Measurements from ENCODE around the gene RFC4. TPM values are rescaled to one million over a fixed set of nuclear protein-coding genes. Genes with fewer than 3 reads are reported as not detected.

RFC4 gene
- total RNA-seq, 2 experiments from 2014 or later, result 114 to 118 TPM

GRCh38 chr3:186754871-186755270, 51.4 kb downstream of the RFC4 start:
- no peak for DNase-seq (ENCODE audit: low spot score)
- Histone ChIP-seq H3K9me3 (ENCODE audit: low read length) (no peaks in the 10 kb centered on the region), H3K27ac (ENCODE audit: low read depth, low read length, poor library complexity, severe bottlenecking) (no peak overlapping the region), H3K4me3 (ENCODE audit: low read depth, low read length, poor library complexity, severe bottlenecking) (no peak overlapping the region), H3K9me2 (ENCODE audit: insufficient read depth, low read length) (no peaks in the 10 kb centered on the region), H3K4me1 (ENCODE audit: insufficient read depth, low read length, poor library complexity, severe bottlenecking) (no peaks in the 10 kb centered on the region), H2AFZ (ENCODE audit: low read length) (no peak overlapping the region), H3K79me2 (ENCODE audit: insufficient read depth, low read depth, low read length) (no peaks in the 10 kb centered on the region), H3K36me3 (ENCODE audit: insufficient read depth, low read length) (no peaks in the 10 kb centered on the region), H3K4me2 (ENCODE audit: low read length) (no peak overlapping the region), H4K20me1 (ENCODE audit: insufficient read depth, low read length) (no peaks in the 10 kb centered on the region)
- ChIA-PET POLR2A (no interaction called here), CTCF (ENCODE audit: unreplicated experiment) (interaction anchor here (0.6 kb wide), 1 partner anchor 65 kb away, joined by 3 read pairs; no protein-coding TSS in a partner anchor)
- intact Hi-C loops (cut with micrococcal nuclease; ENCODE audit: unreplicated experiment), result loop anchor here (5.0 kb wide), 1 partner anchor 138 kb away; no protein-coding TSS in a partner anchor
- BruUV-seq (replicated peaks), result no TSS peak
- TF ChIP-seq, protein P1, sequence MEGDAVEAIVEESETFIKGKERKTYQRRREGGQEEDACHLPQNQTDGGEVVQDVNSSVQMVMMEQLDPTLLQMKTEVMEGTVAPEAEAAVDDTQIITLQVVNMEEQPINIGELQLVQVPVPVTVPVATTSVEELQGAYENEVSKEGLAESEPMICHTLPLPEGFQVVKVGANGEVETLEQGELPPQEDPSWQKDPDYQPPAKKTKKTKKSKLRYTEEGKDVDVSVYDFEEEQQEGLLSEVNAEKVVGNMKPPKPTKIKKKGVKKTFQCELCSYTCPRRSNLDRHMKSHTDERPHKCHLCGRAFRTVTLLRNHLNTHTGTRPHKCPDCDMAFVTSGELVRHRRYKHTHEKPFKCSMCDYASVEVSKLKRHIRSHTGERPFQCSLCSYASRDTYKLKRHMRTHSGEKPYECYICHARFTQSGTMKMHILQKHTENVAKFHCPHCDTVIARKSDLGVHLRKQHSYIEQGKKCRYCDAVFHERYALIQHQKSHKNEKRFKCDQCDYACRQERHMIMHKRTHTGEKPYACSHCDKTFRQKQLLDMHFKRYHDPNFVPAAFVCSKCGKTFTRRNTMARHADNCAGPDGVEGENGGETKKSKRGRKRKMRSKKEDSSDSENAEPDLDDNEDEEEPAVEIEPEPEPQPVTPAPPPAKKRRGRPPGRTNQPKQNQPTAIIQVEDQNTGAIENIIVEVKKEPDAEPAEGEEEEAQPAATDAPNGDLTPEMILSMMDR (conservative IDR thresholded peaks at IDR 0.05; ENCODE audit: low read length), result no peak
- TF ChIP-seq EZH2phosphoT487 (IDR thresholded peaks at IDR 0.05; ENCODE audit: borderline replicate concordance, low read depth, low read length), result no peak

- Histone ChIP-seq H3K9me2 (ENCODE audit: insufficient read depth, low read length) (no peaks in the 10 kb centered on the region), H3K36me3 (ENCODE audit: insufficient read depth, low read length) (no peaks in the 10 kb centered on the region), H3K4me2 (ENCODE audit: low read length) (no peak overlapping the region), H3K27ac (ENCODE audit: low read depth, low read length, poor library complexity, severe bottlenecking) (no peak overlapping the region), H2AFZ (ENCODE audit: low read length) (no peak overlapping the region), H3K79me2 (ENCODE audit: insufficient read depth, low read depth, low read length) (no peaks in the 10 kb centered on the region), H4K20me1 (ENCODE audit: insufficient read depth, low read length) (no peaks in the 10 kb centered on the region), H3K9me3 (ENCODE audit: low read length) (no peaks in the 10 kb centered on the region), H3K4me1 (ENCODE audit: insufficient read depth, low read length, poor library complexity, severe bottlenecking) (no peaks in the 10 kb centered on the region), H3K4me3 (ENCODE audit: low read depth, low read length, poor library complexity, severe bottlenecking) (no peak overlapping the region)
- DNase-seq (ENCODE audit: low spot score), result no peak
- ChIA-PET POLR2A (interaction anchor here (0.5 to 0.6 kb wide), 4 partner anchors 45 to 486 kb away, joined by 5 to 8 read pairs (median 5); no protein-coding TSS in a partner anchor), CTCF (ENCODE audit: unreplicated experiment) (no interaction called here)
- TF ChIP-seq, protein P1 (conservative IDR thresholded peaks at IDR 0.05; ENCODE audit: low read length), result no peak
- no peak for TF ChIP-seq EZH2phosphoT487 (IDR thresholded peaks at IDR 0.05; ENCODE audit: borderline replicate concordance, low read depth, low read length)
- no TSS peak for BruUV-seq (replicated peaks)
- intact Hi-C loops (cut with micrococcal nuclease; ENCODE audit: unreplicated experiment), result no loop called here
These were observed 52.3 kb downstream of the RFC4 start for GRCh38 chr3:186754006-186754405.

GRCh38 chr3:186751480-186751879, 54.8 kb downstream of the RFC4 start:
- no peaks in the 10 kb centered on the region for H3K4me1 ChIP-seq (ENCODE audit: insufficient read depth, low read length, poor library complexity, severe bottlenecking)
- no peaks in the 10 kb centered on the region for H3K79me2 ChIP-seq (ENCODE audit: insufficient read depth, low read depth, low read length)
- no peak for TF ChIP-seq EZH2phosphoT487 (IDR thresholded peaks at IDR 0.05; ENCODE audit: borderline replicate concordance, low read depth, low read length)
- TF ChIP-seq, protein P1 (conservative IDR thresholded peaks at IDR 0.05; ENCODE audit: low read length), result no peak
- H3K4me2 ChIP-seq (ENCODE audit: low read length), result no peak overlapping the region
- no peaks in the 10 kb centered on the region for H3K36me3 ChIP-seq (ENCODE audit: insufficient read depth, low read length)
- no peak for DNase-seq (ENCODE audit: low spot score)
- H4K20me1 ChIP-seq (ENCODE audit: insufficient read depth, low read length), result no peaks in the 10 kb centered on the region
- BruUV-seq (replicated peaks), result no TSS peak
- H3K9me3 ChIP-seq (ENCODE audit: low read length), result no peaks in the 10 kb centered on the region
- no peak overlapping the region for H3K27ac ChIP-seq (ENCODE audit: low read depth, low read length, poor library complexity, severe bottlenecking)
- H3K4me3 ChIP-seq (ENCODE audit: low read depth, low read length, poor library complexity, severe bottlenecking), result no peak overlapping the region
- intact Hi-C loops (cut with micrococcal nuclease; ENCODE audit: unreplicated experiment), result no loop called here
- POLR2A ChIA-PET, result no interaction called here
- CTCF ChIA-PET (ENCODE audit: unreplicated experiment), result no interaction called here
- H2AFZ ChIP-seq (ENCODE audit: low read length), result no peak overlapping the region
- no peaks in the 10 kb centered on the region for H3K9me2 ChIP-seq (ENCODE audit: insufficient read depth, low read length)

All from OCI-LY7 (cell line).